Lower leg skin (tissue), 3 donors: ENCODE data around the gene SLC13A5.

Experiments used
- CTCF ChIP-seq, 3 donors: fragments of 450-650 bp; IDR thresholded peaks; one replicate each; pipeline ENCODE4 v1.5.1; 2016; ENCODE audit warnings: antibody characterized with exemption in 3 of 3, mild to moderate bottlenecking in 3 of 3, moderate library complexity in 2 of 3
- POLR2A ChIP-seq, 2 donors: fragments of 450-650 bp; IDR thresholded peaks; one replicate each; pipeline ENCODE4 v1.6.1; 2016 to 2017; ENCODE audit warnings: antibody characterized with exemption in 2 of 2, mild to moderate bottlenecking in 1 of 2, moderate library complexity in 1 of 2

GRCh38 chr17:6700948-6701307, 12.2 kb downstream of the SLC13A5 start:
- no peak for TF ChIP-seq CTCF (IDR thresholded peaks at IDR 0.05)
- TF ChIP-seq POLR2A (IDR thresholded peaks at IDR 0.05), result no peak
